Left renal cortex interstitium (tissue), 4 donors: ENCODE results near the gene FGF2. TPM values are rescaled to one million over a fixed set of nuclear protein-coding genes. Genes with fewer than 3 reads are reported as not detected.

Experiments
- DNase-seq, 4 donors: peaks; one replicate each; pipeline ENCODE4 v3.0.0-alpha.2; 2013; ENCODE audit warnings: low read depth in 4 of 4, low spot score in 2 of 4, missing footprints in 1 of 4
- polyA plus RNA-seq, 4 donors: library from polyadenylated mRNA; unstranded; fragments of 120-200 nt; gene quantifications; one replicate each; pipeline ENCODE4 v1.2.1, GENCODE V29; 2013; ENCODE audit not compliant: insufficient read length in 4 of 4

The FGF2 gene
- polyA plus RNA-seq, 4 donors: 7.6 to 9.9 (median 8.4) TPM

- DNase-seq: no peak
Measured at GRCh38 chr4:122882857-122883735, 56.5 kb downstream of the FGF2 start.

GRCh38 chr4:122884499-122884898, 57.9 kb downstream of the FGF2 start:
- DNase-seq: no peak

- DNase-seq: no peak
Measured at GRCh38 chr4:122889726-122890125, 63.1 kb downstream of the FGF2 start.

- DNase-seq: no peak
Measured at GRCh38 chr4:122890147-122890795, 63.6 kb downstream of the FGF2 start.

- no peak for DNase-seq
Measured at GRCh38 chr4:122894827-122895226, 68.2 kb downstream of the FGF2 start.

GRCh38 chr4:122895336-122895995, 68.8 kb downstream of the FGF2 start:
- no peak for DNase-seq

- DNase-seq: no peak
Measured at GRCh38 chr4:122896270-122896669, 69.6 kb downstream of the FGF2 start.

- DNase-seq: no peak
Measured at GRCh38 chr4:122898370-122899150, 71.9 kb downstream of the FGF2 start.

- DNase-seq: no peak
Measured at GRCh38 chr4:122899682-122900081, 73.1 kb downstream of the FGF2 start.

GRCh38 chr4:122900314-122900713, 73.7 kb downstream of the FGF2 start:
- no peak for DNase-seq

- DNase-seq: no peak
Measured at GRCh38 chr4:122901247-122902010, 74.8 kb downstream of the FGF2 start.

- no peak for DNase-seq
Measured at GRCh38 chr4:122903766-122904288, 77.2 kb downstream of the FGF2 start.

- no peak for DNase-seq
Measured at GRCh38 chr4:122906859-122907305, 80.3 kb downstream of the FGF2 start.

GRCh38 chr4:122908223-122908622, 81.6 kb downstream of the FGF2 start:
- no peak for DNase-seq

- DNase-seq: no peak
Measured at GRCh38 chr4:122909683-122910082, 83.1 kb downstream of the FGF2 start.

- DNase-seq: no peak
Measured at GRCh38 chr4:122911588-122911987, 85.0 kb downstream of the FGF2 start.

GRCh38 chr4:122912810-122913575, 86.4 kb downstream of the FGF2 start:
- DNase-seq: no peak

- peak in 1 of 4 donors; percentile 32 for DNase-seq
Measured at GRCh38 chr4:122914292-122914904, 87.8 kb downstream of the FGF2 start.
